Testis (tissue), 2 donors: ENCODE results near the gene POLE.

Source experiments
- CTCF ChIP-seq, 3 experiments: fragments of 450-650 bp in 2 of 3; fragments of 200-600 bp in 1 of 3; sonication (generic) in 1 of 3; IDR thresholded peaks; one replicate each; pipeline ENCODE4 v1.5.1; 2016 to 2019; ENCODE audit warnings: antibody characterized with exemption in 3 of 3, mild to moderate bottlenecking in 2 of 3, moderate library complexity in 1 of 3
- POLR2A ChIP-seq: fragments of 450-650 bp; IDR thresholded peaks from one replicate; pipeline ENCODE4 v1.6.1; 2017; ENCODE audit warnings: antibody characterized with exemption, mild to moderate bottlenecking, moderate library complexity

- TF ChIP-seq CTCF (IDR thresholded peaks at IDR 0.05), result no peak
- no peak for TF ChIP-seq POLR2A
Observed at GRCh38 chr12:132720606-132721345, 33.6 kb upstream of the POLE start.
